Peyer's patch (tissue), 4 donors: ENCODE results near the gene RSRC1.

ENCODE experiments used
- CTCF ChIP-seq, 6 experiments: fragments of 450-650 bp in 4 of 6; fragments of 200-600 bp in 2 of 6; sonication (generic) in 1 of 6; IDR thresholded peaks; one replicate each; pipeline ENCODE4 v1.5.1; 2017 to 2019; ENCODE audit warnings: antibody characterized with exemption in 6 of 6, mild to moderate bottlenecking in 3 of 6, moderate library complexity in 1 of 6
- POLR2A ChIP-seq, 2 donors: fragments of 450-650 bp; IDR thresholded peaks; one replicate each; pipeline ENCODE4 v1.5.1; 2017; ENCODE audit warnings: antibody characterized with exemption in 2 of 2, mild to moderate bottlenecking in 2 of 2, moderate library complexity in 2 of 2

GRCh38 chr3:158166223-158166622, 56.3 kb downstream of the RSRC1 start:
- TF ChIP-seq CTCF (IDR thresholded peaks at IDR 0.05), result no peak
- TF ChIP-seq POLR2A (IDR thresholded peaks at IDR 0.05), result no peak
